Activated CD4-positive, alpha-beta T cell treated with anti-CD3 and anti-CD28 coated beads, Interleukin-2, amount 10 ng/mL, durations not matched to agents 7 days and 5 days (primary cell): Measurements from ENCODE around the gene STX4. TPM values are rescaled to one million over a fixed set of nuclear protein-coding genes. Genes with fewer than 3 reads are reported as not detected.

Experiments used
- CTCF ChIA-PET: fragments of 350-600 bp; sonication (Branson Sonifier 250); formaldehyde crosslinking; loops from one replicate; lab custom pipeline; 2021; ENCODE audit warnings: antibody characterized with exemption; lab: Charles Lee
- POLR2A ChIA-PET: fragments of 350-600 bp; sonication (Branson Sonifier 250); formaldehyde crosslinking; loops from one replicate; lab custom pipeline; 2021; ENCODE audit warnings: antibody characterized with exemption; lab: Charles Lee
- DNase-seq: peaks from one replicate; pipeline ENCODE4 v3.0.0-alpha.2; 2020
- H3K27ac Mint-ChIP-seq: one replicate; pipeline ENCODE4 v1.8.0; 2021; ENCODE audit warnings: mild to moderate bottlenecking, moderate library complexity, mixed read lengths
- H3K27me3 Mint-ChIP-seq: one replicate; pipeline ENCODE4 v1.8.0; 2021; ENCODE audit warnings: mixed read lengths
- H3K36me3 Mint-ChIP-seq: one replicate; pipeline ENCODE4 v1.8.0; 2021; ENCODE audit warnings: low read depth, mixed read lengths
- H3K4me1 Mint-ChIP-seq: one replicate; pipeline ENCODE4 v1.8.0; 2021; ENCODE audit warnings: mixed read lengths
- H3K4me3 Mint-ChIP-seq: one replicate; pipeline ENCODE4 v1.8.0; 2021; ENCODE audit warnings: mild to moderate bottlenecking, moderate library complexity, mixed read lengths
- H3K9me3 Mint-ChIP-seq: one replicate; pipeline ENCODE4 v1.8.0; 2021; ENCODE audit warnings: mixed read lengths
- total RNA-seq, 2 experiments: library from RNA; stranded (reverse); gene quantifications; one replicate each; pipeline ENCODE4 v1.2.3, GENCODE V29; 2021

Gene STX4
- total RNA-seq, 2 experiments from 2014 or later: 48.0 to 56.7 TPM

DNA sequence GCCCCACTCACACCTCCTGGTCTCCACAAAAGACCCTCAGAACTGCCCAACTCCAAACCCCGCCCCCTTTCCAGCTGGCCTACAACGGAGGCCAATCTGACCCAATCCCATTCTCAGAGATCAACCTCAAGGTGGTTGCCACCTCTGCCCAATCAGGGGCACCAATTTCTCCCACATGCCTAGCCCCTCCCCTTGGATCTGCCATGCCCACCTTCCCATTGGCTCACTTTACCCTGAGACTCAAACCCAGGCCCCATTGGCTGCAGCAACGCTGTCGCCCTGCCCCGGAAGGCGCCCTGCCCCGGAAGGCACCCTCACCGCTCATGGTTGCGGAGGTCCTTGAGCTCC, 30.1 kb downstream of the STX4 start:
- Mint-ChIP-seq H3K4me1 (peaks cover 47% of the 10 kb centered on the region), H3K27me3 (no peaks in the 10 kb centered on the region), H3K4me3 (peak overlapping the region; percentile 44), H3K9me3 (no peaks in the 10 kb centered on the region), H3K27ac (peak overlapping the region; percentile 54), H3K36me3 (peaks cover 37% of the 10 kb centered on the region)
- ChIA-PET POLR2A (interaction anchor here (0.6 kb wide), 1 partner anchor 26 kb away, joined by 3 read pairs; no protein-coding TSS in a partner anchor), CTCF (no interaction called here)
- no peak for DNase-seq

DNA sequence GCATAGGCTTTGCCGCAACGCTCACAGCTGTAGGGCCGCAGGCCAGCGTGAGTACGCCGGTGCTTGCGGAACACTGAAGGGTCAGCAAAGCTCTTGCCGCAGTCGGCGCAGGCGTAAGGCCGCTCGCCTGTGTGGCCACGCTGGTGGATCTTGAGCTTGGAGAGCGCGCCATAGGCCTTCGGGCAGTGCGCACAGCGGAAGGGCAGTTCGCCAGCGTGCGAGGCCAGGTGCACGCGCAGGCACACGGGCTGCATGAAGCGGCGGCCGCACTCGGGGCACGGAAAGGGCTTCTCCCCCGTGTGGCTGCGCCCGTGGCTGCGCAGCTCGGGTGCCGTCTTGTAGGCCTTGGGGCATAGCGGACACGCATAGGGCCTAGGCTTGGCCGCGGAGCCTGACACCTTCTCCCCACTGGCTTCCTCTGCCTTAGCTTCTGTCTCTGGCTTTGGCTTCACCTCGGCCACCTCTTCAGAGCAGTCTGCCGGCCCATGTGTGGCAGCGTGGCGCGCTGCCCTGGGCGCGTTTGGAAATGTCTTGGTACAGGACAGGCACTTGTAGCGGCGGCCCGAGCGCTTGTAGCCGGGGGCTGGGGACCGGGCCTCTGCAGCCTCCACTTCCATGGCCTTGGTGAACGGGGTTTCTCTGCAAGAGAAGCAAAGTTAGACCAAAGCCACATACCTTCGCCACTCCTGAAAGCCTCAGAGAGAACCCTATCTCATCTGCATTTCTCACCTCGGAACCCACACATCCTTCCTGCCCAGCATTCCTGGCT, 30.7 kb downstream of the STX4 start:
- peak; percentile 30 for DNase-seq
- CTCF ChIA-PET: no interaction called here
- no peaks in the 10 kb centered on the region for H3K9me3 Mint-ChIP-seq
- no peaks in the 10 kb centered on the region for H3K27me3 Mint-ChIP-seq
- POLR2A ChIA-PET: no interaction called here
- H3K4me3 Mint-ChIP-seq: peak overlapping the region; percentile 55
- H3K36me3 Mint-ChIP-seq: peaks cover 37% of the 10 kb centered on the region
- peaks cover 47% of the 10 kb centered on the region for H3K4me1 Mint-ChIP-seq
- peak overlapping the region; percentile 34 for H3K27ac Mint-ChIP-seq

DNA sequence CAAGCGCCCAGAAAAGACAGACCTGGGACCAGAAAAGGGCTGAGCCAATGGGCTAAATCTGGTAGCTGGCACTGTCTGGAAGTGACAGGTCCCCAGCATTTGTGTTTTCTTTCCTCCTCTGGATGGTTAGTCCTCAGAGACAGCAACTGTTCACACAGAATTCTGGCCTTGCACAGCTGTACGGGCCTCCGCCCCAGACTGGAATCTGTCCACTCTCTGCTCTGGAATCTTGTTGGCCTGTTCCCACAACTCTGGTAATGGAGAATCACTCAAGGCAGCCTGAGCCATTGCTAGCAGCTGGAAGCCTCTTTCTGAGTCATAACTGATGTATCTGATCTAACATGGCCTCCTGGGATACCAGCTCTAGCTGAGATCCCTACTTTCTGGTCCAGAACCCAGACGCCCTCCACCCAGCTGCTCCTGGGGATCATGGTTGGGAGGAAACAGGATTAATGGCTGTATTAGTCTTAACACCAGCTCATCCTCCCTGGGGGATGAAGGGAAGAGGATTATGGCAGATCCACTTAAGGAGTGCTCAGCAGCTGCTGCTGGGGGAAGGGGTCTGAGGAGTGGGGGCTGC, 31.6 kb downstream of the STX4 start:
- Mint-ChIP-seq H3K9me3 (no peaks in the 10 kb centered on the region), H3K4me3 (peak overlapping the region; percentile 55), H3K27me3 (no peaks in the 10 kb centered on the region), H3K36me3 (peaks cover 37% of the 10 kb centered on the region), H3K27ac (peak overlapping the region; percentile 44), H3K4me1 (peaks cover 50% of the 10 kb centered on the region)
- ChIA-PET CTCF (interaction anchor here (1.4 to 2.2 kb wide), 3 partner anchors 17 to 111 kb away, joined by 4 to 5 read pairs (median 5); partner anchors contain the start of gene HSD3B7), POLR2A (no interaction called here)
- DNase-seq: no peak

DNA sequence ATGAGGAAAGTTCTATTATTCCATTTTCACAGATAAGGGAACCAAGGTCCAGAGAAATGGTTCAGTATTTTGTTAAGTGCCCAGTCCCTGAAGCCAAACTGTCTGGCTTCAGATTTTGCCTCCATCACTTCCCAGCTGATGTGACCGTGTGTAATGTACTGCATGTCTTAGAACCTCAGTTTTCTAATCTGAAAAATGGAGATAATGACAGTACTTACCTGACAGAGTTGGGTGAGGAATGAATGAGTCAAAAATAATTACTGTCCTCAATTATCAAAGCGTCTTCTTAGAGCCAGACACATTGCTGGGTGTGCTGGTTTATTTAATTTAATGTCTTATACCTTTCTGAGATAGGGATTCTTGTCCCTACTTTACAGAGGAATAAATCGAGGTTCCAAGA, 34.0 kb downstream of the STX4 start:
- ChIA-PET POLR2A (no interaction called here), CTCF (interaction anchor here (2.0 kb wide), 1 partner anchor 21 kb away, joined by 7 read pairs; no protein-coding TSS in a partner anchor)
- no peak overlapping the region for H3K4me3 Mint-ChIP-seq
- peaks cover 23% of the 10 kb centered on the region for H3K36me3 Mint-ChIP-seq
- no peaks in the 10 kb centered on the region for H3K27me3 Mint-ChIP-seq
- H3K9me3 Mint-ChIP-seq: no peaks in the 10 kb centered on the region
- H3K27ac Mint-ChIP-seq: no peak overlapping the region
- H3K4me1 Mint-ChIP-seq: peaks cover 57% of the 10 kb centered on the region
- DNase-seq: no peak

DNA sequence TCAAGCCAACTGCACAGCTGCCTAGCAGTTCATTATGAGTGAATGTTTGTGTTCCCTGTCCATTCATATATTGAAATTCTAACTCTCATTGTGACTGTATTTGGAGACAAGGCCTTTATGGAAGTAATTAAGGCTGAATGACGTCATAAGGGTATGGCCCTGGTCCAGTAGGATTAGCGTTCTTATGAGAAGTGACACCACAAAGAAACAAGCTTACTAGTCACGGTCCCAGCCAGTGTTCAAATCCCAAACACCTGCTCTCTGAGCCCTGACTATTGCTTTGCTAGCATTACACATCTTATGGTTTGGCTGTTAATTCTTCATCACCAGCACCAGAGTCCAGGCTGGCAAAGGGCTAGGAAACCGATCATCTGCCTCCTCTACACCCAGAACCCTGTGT, 38.5 kb downstream of the STX4 start:
- peaks cover 5% of the 10 kb centered on the region for H3K36me3 Mint-ChIP-seq
- POLR2A ChIA-PET: no interaction called here
- H3K27ac Mint-ChIP-seq: peak overlapping the region; percentile 93
- H3K4me3 Mint-ChIP-seq: peak overlapping the region; percentile 88
- DNase-seq: no peak
- CTCF ChIA-PET: interaction anchor here (0.6 to 1.6 kb wide), 5 partner anchors 9 to 243 kb away, joined by 3 to 5 read pairs (median 4); no protein-coding TSS in a partner anchor
- peaks cover 37% of the 10 kb centered on the region for H3K4me1 Mint-ChIP-seq
- H3K27me3 Mint-ChIP-seq: no peaks in the 10 kb centered on the region
- H3K9me3 Mint-ChIP-seq: no peaks in the 10 kb centered on the region

DNA sequence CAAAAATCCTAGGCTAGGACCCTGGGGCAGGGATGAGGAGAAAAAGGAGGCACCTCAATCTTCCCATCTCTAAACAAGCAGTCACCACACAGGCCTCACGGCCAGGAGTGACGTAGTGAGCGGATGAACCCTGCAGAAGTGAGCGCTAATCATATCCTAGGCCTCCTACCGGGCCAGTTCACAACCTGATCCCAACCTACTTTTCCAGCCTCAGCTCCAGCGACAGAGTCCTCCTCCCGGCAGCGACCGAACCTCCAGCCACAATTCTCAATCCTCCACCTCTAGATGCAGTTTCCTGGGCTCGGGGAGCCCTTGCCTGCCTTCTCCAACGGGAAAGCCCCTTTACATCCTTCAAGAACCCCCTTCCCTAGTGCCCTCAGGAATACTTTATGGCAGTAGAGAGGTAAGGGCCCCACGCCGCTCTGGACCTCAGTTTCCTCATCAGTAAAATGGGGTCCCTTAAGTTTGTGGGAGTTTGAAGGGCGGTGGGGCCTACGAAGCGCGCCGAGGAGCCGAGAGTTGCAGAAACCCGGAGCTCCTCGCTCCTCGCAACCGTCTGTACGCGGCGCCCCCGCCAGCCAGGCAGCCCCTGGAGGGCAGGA, 39.3 kb downstream of the STX4 start:
- no peaks in the 10 kb centered on the region for H3K27me3 Mint-ChIP-seq
- CTCF ChIA-PET: interaction anchor here (0.6 to 1.7 kb wide), 6 partner anchors 17 to 242 kb away, joined by 3 to 13 read pairs (median 4); partner anchors contain the start of genes HSD3B7 and VKORC1
- peak overlapping the region; percentile 88 for H3K4me3 Mint-ChIP-seq
- peaks cover 34% of the 10 kb centered on the region for H3K4me1 Mint-ChIP-seq
- peaks cover 12% of the 10 kb centered on the region for H3K36me3 Mint-ChIP-seq
- peak overlapping the region; percentile 93 for H3K27ac Mint-ChIP-seq
- DNase-seq: peak; percentile 41
- POLR2A ChIA-PET: interaction anchor here (0.6 kb wide), 2 partner anchors 27 to 39 kb away, joined by 3 read pairs; partner anchors contain the start of gene STX4
- no peaks in the 10 kb centered on the region for H3K9me3 Mint-ChIP-seq

DNA sequence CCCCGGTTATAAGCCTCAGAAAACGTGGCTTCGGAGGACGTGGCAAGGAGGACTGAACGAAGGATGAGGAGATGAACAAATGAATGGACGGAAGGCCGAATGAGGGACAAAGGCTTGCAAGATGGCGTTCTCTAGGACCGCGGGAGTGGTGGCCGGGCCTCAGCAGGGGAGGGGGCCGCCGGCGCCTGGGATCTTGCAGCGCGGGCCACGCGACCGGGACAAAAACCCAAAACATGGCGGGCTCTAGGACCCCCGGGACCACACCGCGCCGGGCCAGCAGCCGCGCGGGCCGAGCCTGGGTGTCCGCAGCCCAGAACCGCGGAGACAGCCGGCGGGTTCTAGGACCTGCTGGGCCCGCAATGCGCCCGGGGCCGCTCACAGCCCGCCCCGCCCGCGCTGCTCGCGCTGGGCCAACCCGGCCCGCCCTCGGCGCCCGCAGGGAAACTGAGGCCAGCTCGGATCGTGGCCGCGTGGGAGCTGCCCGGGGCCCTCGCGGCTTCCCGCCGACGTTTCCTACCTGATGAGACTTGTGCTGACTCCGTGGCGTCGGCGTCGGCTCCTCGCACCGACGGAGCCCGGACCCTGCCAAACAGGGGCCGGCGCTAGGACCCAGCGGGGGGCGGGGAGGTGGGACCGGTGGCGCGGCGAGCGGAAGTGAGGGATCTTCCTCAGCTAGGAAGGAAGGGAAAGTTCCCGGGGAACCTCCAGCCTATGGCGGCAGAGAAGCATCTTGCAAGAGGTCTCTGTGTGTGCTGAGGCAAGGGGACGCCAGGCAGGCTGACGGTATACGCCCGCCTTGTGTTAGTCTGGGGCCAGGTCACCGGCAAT, 40.0 kb downstream of the STX4 start:
- Mint-ChIP-seq H3K27ac (peak overlapping the region; percentile 94), H3K4me1 (peaks cover 31% of the 10 kb centered on the region)

DNA sequence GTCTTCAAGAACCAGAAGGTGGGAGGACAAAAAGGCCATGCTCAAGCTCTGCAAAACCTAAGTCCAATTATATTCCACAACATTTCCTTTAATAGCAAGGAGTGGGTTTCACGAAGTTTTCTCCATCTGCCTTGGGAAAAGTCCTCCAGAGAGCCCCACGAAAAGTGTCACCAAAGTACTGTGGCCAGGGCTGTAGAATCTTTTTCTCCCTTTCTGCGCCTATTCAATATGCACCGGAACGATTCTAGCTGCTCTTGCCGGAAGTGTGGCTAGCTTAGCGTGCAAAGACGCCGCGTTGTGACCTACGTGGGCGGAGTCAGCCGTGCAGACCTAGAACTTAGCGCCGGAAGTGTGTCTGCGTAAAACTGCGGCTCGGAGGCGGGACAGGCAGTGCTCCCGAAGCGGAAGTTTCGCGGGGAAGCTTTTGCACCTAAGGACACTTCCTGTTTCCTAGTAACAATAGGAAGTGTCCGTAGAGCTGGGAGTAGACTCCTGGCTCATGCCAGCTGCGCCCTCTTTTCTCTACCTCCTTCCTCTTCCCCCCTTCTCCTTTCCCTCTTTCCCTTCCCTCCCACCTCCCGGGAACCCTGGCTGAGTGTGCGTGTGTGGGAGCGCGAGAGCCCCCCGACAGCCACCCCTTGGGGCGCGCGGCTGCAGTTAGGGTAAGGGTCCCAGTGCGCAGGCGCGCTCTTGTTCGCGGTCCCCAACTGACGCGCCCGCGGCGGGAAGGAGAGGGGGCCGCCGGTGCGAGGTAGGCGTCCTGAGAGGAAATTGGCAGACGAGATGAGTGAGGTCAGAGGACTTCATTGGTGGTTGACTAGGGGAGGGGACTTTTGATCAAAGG, 40.8 kb downstream of the STX4 start, which contains the start of the genes ZNF646 and ZNF668:
ZNF646 (plus strand) TSS at position 453 of the 844 bp plus-strand sequence. CDS start 1,903 bp downstream, outside the sequence.
ZNF668 (minus strand) TSS at position 271 of the 844 bp plus-strand sequence. CDS start 9,781 bp downstream, outside the sequence.
- H3K27ac Mint-ChIP-seq: peak within 1 kb of the TSS; percentile 94
- ChIA-PET POLR2A (interaction anchor here (0.5 to 1.4 kb wide), 3 partner anchors 19 to 43 kb away, joined by 3 to 4 read pairs (median 3); partner anchors contain the start of genes KAT8 and STX4), CTCF (interaction anchor here (0.6 to 1.7 kb wide), 11 partner anchors 13 to 120 kb away, joined by 3 to 14 read pairs (median 4); partner anchors contain the start of gene VKORC1)
- H3K27me3 Mint-ChIP-seq: no peaks in the 10 kb centered on the region
- no peaks in the 10 kb centered on the region for H3K9me3 Mint-ChIP-seq
- DNase-seq: peak; percentile 99
- peak within 1 kb of the TSS; percentile 91 for H3K4me3 Mint-ChIP-seq
- peaks cover 30% of the 10 kb centered on the region for H3K4me1 Mint-ChIP-seq
- H3K36me3 Mint-ChIP-seq: peaks cover 26% of the 10 kb centered on the region

More for the DNA sequence above, 40.0 kb downstream of the STX4 start:
- CTCF ChIA-PET: interaction anchor here (0.6 to 1.7 kb wide), 12 partner anchors 13 to 109 kb away, joined by 3 to 14 read pairs (median 4); partner anchors contain the start of genes HSD3B7 and VKORC1
- Mint-ChIP-seq H3K4me3 (peak overlapping the region; percentile 91), H3K9me3 (no peaks in the 10 kb centered on the region), H3K27me3 (no peaks in the 10 kb centered on the region), H3K36me3 (peaks cover 18% of the 10 kb centered on the region)
- POLR2A ChIA-PET: interaction anchor here (0.5 to 1.4 kb wide), 5 partner anchors 18 to 44 kb away, joined by 3 to 4 read pairs (median 3); partner anchors contain the start of genes KAT8 and STX4
- peak; percentile 91 for DNase-seq

DNA sequence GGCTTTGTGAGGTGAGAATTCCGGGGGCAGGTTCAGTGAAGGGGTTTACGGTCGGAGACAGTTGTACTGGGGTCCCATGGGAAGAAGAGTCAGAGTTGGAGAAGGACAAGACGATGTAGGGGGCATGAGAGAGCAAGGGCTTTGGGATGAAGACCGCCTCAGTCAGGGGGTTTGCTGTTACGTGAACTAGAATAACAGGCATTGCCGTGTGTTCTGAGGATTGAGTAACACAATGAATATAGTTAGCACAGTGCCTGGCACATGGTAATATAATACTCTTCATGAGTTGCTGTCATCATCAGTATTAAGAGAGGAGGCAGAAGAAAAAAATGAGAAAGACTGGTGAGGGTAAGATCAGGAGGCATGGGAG, 41.4 kb downstream of the STX4 start:
- CTCF ChIA-PET: interaction anchor here (1.0 to 1.4 kb wide), 4 partner anchors 14 to 121 kb away, joined by 3 to 14 read pairs (median 4); no protein-coding TSS in a partner anchor
- peak overlapping the region; percentile 94 for H3K27ac Mint-ChIP-seq

DNA sequence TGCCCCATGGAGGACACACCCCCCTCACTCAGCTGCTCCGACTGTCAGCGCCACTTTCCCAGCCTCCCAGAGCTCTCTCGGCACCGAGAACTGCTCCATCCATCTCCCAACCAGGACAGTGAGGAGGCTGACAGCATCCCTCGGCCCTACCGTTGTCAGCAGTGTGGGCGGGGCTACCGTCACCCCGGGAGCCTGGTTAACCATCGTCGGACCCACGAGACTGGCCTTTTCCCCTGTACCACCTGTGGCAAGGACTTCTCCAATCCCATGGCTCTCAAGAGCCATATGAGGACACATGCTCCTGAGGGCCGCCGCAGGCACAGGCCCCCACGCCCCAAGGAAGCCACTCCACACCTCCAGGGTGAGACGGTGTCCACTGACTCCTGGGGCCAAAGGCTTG, 43.0 kb downstream of the STX4 start:
- peak overlapping the region; percentile 36 for H3K4me3 Mint-ChIP-seq
- H3K9me3 Mint-ChIP-seq: no peaks in the 10 kb centered on the region
- ChIA-PET CTCF (interaction anchor here (1.0 to 1.4 kb wide), 2 partner anchors 11 to 66 kb away, joined by 5 to 7 read pairs; no protein-coding TSS in a partner anchor), POLR2A (interaction anchor here (0.6 kb wide), 1 partner anchor 626 kb away, joined by 4 read pairs; no protein-coding TSS in a partner anchor)
- peaks cover 34% of the 10 kb centered on the region for H3K36me3 Mint-ChIP-seq
- peak overlapping the region; percentile 94 for H3K27ac Mint-ChIP-seq
- no peak for DNase-seq
- H3K4me1 Mint-ChIP-seq: peaks cover 34% of the 10 kb centered on the region
- no peaks in the 10 kb centered on the region for H3K27me3 Mint-ChIP-seq

More for the DNA sequence above, 41.4 kb downstream of the STX4 start:
- no peaks in the 10 kb centered on the region for H3K9me3 Mint-ChIP-seq
- POLR2A ChIA-PET: interaction anchor here (1.4 kb wide), 1 partner anchor 43 kb away, joined by 4 read pairs; the partner anchor contains the start of gene KAT8
- peaks cover 29% of the 10 kb centered on the region for H3K36me3 Mint-ChIP-seq
- H3K4me1 Mint-ChIP-seq: peaks cover 30% of the 10 kb centered on the region
- no peak for DNase-seq
- no peaks in the 10 kb centered on the region for H3K27me3 Mint-ChIP-seq
- peak overlapping the region; percentile 91 for H3K4me3 Mint-ChIP-seq

DNA sequence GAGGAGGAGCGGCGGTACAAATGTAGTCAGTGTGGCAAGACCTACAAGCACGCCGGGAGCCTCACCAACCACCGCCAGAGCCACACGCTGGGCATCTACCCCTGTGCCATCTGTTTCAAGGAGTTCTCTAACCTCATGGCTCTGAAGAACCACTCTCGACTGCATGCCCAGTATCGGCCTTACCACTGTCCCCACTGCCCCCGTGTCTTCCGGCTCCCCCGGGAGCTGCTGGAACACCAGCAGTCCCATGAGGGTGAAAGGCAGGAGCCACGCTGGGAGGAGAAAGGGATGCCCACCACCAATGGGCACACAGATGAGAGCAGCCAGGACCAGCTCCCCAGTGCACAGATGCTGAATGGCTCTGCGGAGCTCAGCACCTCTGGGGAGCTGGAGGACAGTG, 43.7 kb downstream of the STX4 start:
- no peak overlapping the region for H3K27ac Mint-ChIP-seq
- DNase-seq: no peak
- H3K36me3 Mint-ChIP-seq: peaks cover 34% of the 10 kb centered on the region
- H3K27me3 Mint-ChIP-seq: no peaks in the 10 kb centered on the region
- ChIA-PET POLR2A (no interaction called here), CTCF (no interaction called here)
- H3K4me3 Mint-ChIP-seq: no peak overlapping the region
- no peaks in the 10 kb centered on the region for H3K9me3 Mint-ChIP-seq
- peaks cover 28% of the 10 kb centered on the region for H3K4me1 Mint-ChIP-seq
